HepG2 (cell line): Measurements from ENCODE around the gene TVP23C. TPM values are rescaled to one million over a fixed set of nuclear protein-coding genes. Genes with fewer than 3 reads are reported as not detected.

ENCODE experiments used
- ATAC-seq: fragments of 200-7000 bp; cut with Tn5 transposase; 3 replicates; pipeline ENCODE4 v1.9.1; 2020; ENCODE audit warnings: mild to moderate bottlenecking, moderate library complexity
- BruUV-seq: library from RNA; stranded (reverse); fragments of 400-500 nt; replicated peaks from 2 replicates; lab custom pipeline; 2021; lab: Mats Ljungman, UMichigan
- CTCF ChIA-PET: fragments of 300-600 bp; formaldehyde crosslinking; extraction: SDS; loops from one replicate; lab custom pipeline; 2021; ENCODE audit warnings: low total read pairs, inconsistent platforms, low intra/inter-chr PET ratio; lab: Yijun Ruan, JAX
- POLR2A ChIA-PET: fragments of 350-600 bp; sonication (Branson Sonifier 250); formaldehyde crosslinking; loops from one replicate; lab custom pipeline; 2020; ENCODE audit warnings: antibody characterized with exemption, inconsistent platforms; lab: Yijun Ruan, JAX
- DNase-seq: peaks from one replicate; pipeline ENCODE4 v3.0.0-alpha.2; 2015; ENCODE audit warnings: low spot score
- FAIRE-seq: peaks from 3 replicates; lab custom pipeline; 2011; peaks lifted over from hg19 to GRCh38; lab: Jason Lieb, UNC
- H2AFZ ChIP-seq: one replicate; pipeline ENCODE4 v1.6.1; 2011; ENCODE audit warnings: low read length, inconsistent platforms
- H3K27ac ChIP-seq: fragments of 300-600 bp; 3 replicates; pipeline ENCODE4 v1.8.0; 2011; ENCODE audit warnings: mixed run types, mild to moderate bottlenecking, mixed read lengths, low read length, inconsistent platforms; ENCODE audit not compliant: insufficient read depth; ENCODE audit errors: extremely low read length
- H3K27me3 ChIP-seq, 2 experiments: fragments of 200-600 bp in 1 of 2; 2 replicates in 1 of 2; 3 replicates in 1 of 2; pipeline versions ENCODE4 v1.6.0 to v1.8.0; 2011; ENCODE audit warnings: low read length in 2 of 2, mild to moderate bottlenecking in 2 of 2, moderate library complexity in 2 of 2, inconsistent platforms in 1 of 2; ENCODE audit not compliant: insufficient read depth in 2 of 2, control insufficient read depth in 1 of 2
- H3K36me3 ChIP-seq, 2 experiments: fragments of 200-600 bp in 1 of 2; replicated peaks in 1 of 2; 2 replicates in 1 of 2; 3 replicates in 1 of 2; pipeline versions ENCODE4 v1.5.1 to v1.8.0; 2011; ENCODE audit warnings: low read length in 2 of 2, inconsistent platforms in 1 of 2; ENCODE audit not compliant: insufficient read depth in 2 of 2, control insufficient read depth in 1 of 2
- H3K4me1 ChIP-seq: 2 replicates; pipeline ENCODE4 v1.5.1; 2012; ENCODE audit warnings: low read length, inconsistent platforms; ENCODE audit not compliant: insufficient read depth
- H3K4me2 ChIP-seq: 2 replicates; pipeline ENCODE4 v1.6.0; 2011; ENCODE audit warnings: low read depth, low read length, inconsistent platforms
- H3K4me3 ChIP-seq, 3 experiments: fragments of 200-600 bp in 1 of 3; sonication (generic), shearing (Covaris generic) in 1 of 3; replicated peaks in 1 of 3; 2 replicates each; pipeline ENCODE4 v1.5.1; 2011 to 2016; ENCODE audit warnings: low read length in 3 of 3, inconsistent platforms in 2 of 3, low read depth in 2 of 3, mild to moderate bottlenecking in 2 of 3, control low read depth in 1 of 3, mixed read lengths in 1 of 3; ENCODE audit not compliant: insufficient read depth in 1 of 3
- H3K79me2 ChIP-seq: one replicate; pipeline ENCODE4 v1.6.1; 2011; ENCODE audit warnings: low read length, inconsistent platforms; ENCODE audit not compliant: insufficient read depth
- H3K9ac ChIP-seq: 2 replicates; pipeline ENCODE4 v1.6.0; 2011; ENCODE audit warnings: mild to moderate bottlenecking, low read depth, low read length, inconsistent platforms; ENCODE audit not compliant: insufficient read depth
- H3K9me3 ChIP-seq: 2 replicates; pipeline ENCODE4 v1.5.1; 2012; ENCODE audit warnings: mild to moderate bottlenecking, low read length
- H4K20me1 ChIP-seq: 2 replicates; pipeline ENCODE4 v1.6.0; 2011; ENCODE audit warnings: inconsistent platforms, mild to moderate bottlenecking, low read length, moderate library complexity; ENCODE audit not compliant: insufficient read depth
- ELF1 ChIP-seq: sonication (generic); formaldehyde crosslinking; IDR thresholded peaks from 2 replicates; pipeline ENCODE4 v1.4.0; 2020; ENCODE audit warnings: missing genetic modification reagents
- FOSL1 ChIP-seq: sonication (generic); formaldehyde crosslinking; IDR thresholded peaks from 2 replicates; pipeline ENCODE4 v1.9.0; 2021; ENCODE audit warnings: missing genetic modification reagents, borderline replicate concordance
- GABPA ChIP-seq, 2 experiments: IDR thresholded peaks; 2 replicates each; pipeline ENCODE4 v1.6.1; 2011 to 2016; ENCODE audit warnings: low read depth in 2 of 2, low read length in 1 of 2, missing biosample characterization in 1 of 2, missing genetic modification characterization in 1 of 2
- HCFC1 ChIP-seq: fragments of 150-350 bp; IDR thresholded peaks from 2 replicates; pipeline ENCODE4 v1.6.1; 2014; ENCODE audit warnings: low read depth, low read length
- HNRNPH1 ChIP-seq: fragments of 200-400 bp; formaldehyde crosslinking; optimal IDR thresholded peaks from 2 replicates; pipeline ENCODE3; 2017; ENCODE audit warnings: mild to moderate bottlenecking, low read depth, low read length
- NFYB ChIP-seq: sonication (generic); formaldehyde crosslinking; IDR thresholded peaks from 2 replicates; pipeline ENCODE4 v1.4.0; 2020; ENCODE audit warnings: missing genetic modification reagents
- NFYC ChIP-seq: IDR thresholded peaks from 2 replicates; pipeline ENCODE4 v1.6.1; 2016; ENCODE audit warnings: missing genetic modification reagents, missing compliant biosample characterization
- NR3C1 ChIP-seq: sonication (generic); formaldehyde crosslinking; IDR thresholded peaks from 2 replicates; pipeline ENCODE4 v1.4.0; 2020; ENCODE audit warnings: missing genetic modification reagents
- PRDM15 ChIP-seq: sonication (generic); formaldehyde crosslinking; IDR thresholded peaks from 2 replicates; pipeline ENCODE4 v1.4.0; 2020; ENCODE audit warnings: missing genetic modification reagents
- PTBP1 ChIP-seq: fragments of 200-400 bp; formaldehyde crosslinking; IDR thresholded peaks from 2 replicates; pipeline ENCODE4 v1.6.1; 2018; ENCODE audit warnings: low read length, low read depth; ENCODE audit not compliant: poor library complexity, severe bottlenecking
- SOX5 ChIP-seq: IDR thresholded peaks from 2 replicates; pipeline ENCODE4 v1.6.1; 2016; ENCODE audit warnings: borderline replicate concordance
- ZFX ChIP-seq: sonication (generic); formaldehyde crosslinking; IDR thresholded peaks from 2 replicates; pipeline ENCODE4 v1.4.0; 2020; ENCODE audit warnings: mild to moderate bottlenecking, low read depth, missing genetic modification reagents, moderate library complexity
- ZNF143 ChIP-seq: sonication (generic); formaldehyde crosslinking; IDR thresholded peaks from 2 replicates; pipeline ENCODE4 v1.4.0; 2020; ENCODE audit warnings: missing genetic modification reagents
- ZNF317 ChIP-seq: sonication (generic); formaldehyde crosslinking; IDR thresholded peaks from 2 replicates; pipeline ENCODE4 v1.5.0; 2020; ENCODE audit warnings: mild to moderate bottlenecking, missing genetic modification reagents
- ZNF7 ChIP-seq: IDR thresholded peaks from 2 replicates; pipeline ENCODE4 v1.6.1; 2016; ENCODE audit warnings: missing biosample characterization, missing genetic modification reagents
- WGBS: methylation state at CpG from one replicate; pipeline ENCODE4 v1.1.6; 2017; ENCODE audit warnings: low lambda C conversion rate; 5-methylcytosine and 5-hydroxymethylcytosine counted together
- in situ Hi-C: cut with HindIII; loops from 2 replicates; pipeline ENCODE4 v1.10.0; 2017; ENCODE audit warnings: low pct_unique_long_range_greater_than_20kb; ENCODE audit not compliant: extremely low pct_ligation_motif_present
- intact Hi-C: fragments of 100-400 bp; cut with micrococcal nuclease; formaldehyde crosslinking; loops from one replicate; pipeline ENCODE4 v1.10.0; 2022; ENCODE audit not compliant: unreplicated experiment
- polyA plus RNA-seq, 8 experiments: library from polyadenylated mRNA; depleted of rRNA in 3 of 8; stranded (reverse) in 7 of 8; unstranded in 1 of 8; fragments of >200 nt; fragmentation: Illumina TruSeq in 4 of 8; extraction: Trizol in 4 of 8; gene quantifications; 2 replicates each; pipeline versions ENCODE4 v1.2.1 to v1.2.3, GENCODE V29; 2011 to 2016; ENCODE audit warnings: low read depth in 4 of 8, missing spikeins in 1 of 8, mixed read lengths in 1 of 8; ENCODE audit not compliant: insufficient read depth in 1 of 8
- total RNA-seq, 5 experiments: library from RNA; depleted of rRNA; stranded (reverse); fragments of >200 nt; fragmentation: Illumina TruSeq; extraction: Trizol; gene quantifications; 2 replicates each; pipeline ENCODE4 v1.2.3, GENCODE V29; 2016; ENCODE audit warnings: low read depth in 1 of 5
- TF ChIP-seq, protein P1 (sequence below): sonication (generic); formaldehyde crosslinking; IDR thresholded peaks from 2 replicates; pipeline ENCODE4 v1.9.0; 2021; ENCODE audit warnings: missing genetic modification reagents, borderline replicate concordance
- TF ChIP-seq, protein P2 (sequence below): sonication (generic); formaldehyde crosslinking; IDR thresholded peaks from 2 replicates; pipeline ENCODE4 v1.8.0; 2023; ENCODE audit warnings: mild to moderate bottlenecking, missing genetic modification reagents

TVP23C gene
- total and polyA plus RNA-seq, 2 of the 13 experiments (the other 11 are each of a cell fraction or from before 2014, with no cell fraction given): 10.4 to 28.2 TPM

DNA sequence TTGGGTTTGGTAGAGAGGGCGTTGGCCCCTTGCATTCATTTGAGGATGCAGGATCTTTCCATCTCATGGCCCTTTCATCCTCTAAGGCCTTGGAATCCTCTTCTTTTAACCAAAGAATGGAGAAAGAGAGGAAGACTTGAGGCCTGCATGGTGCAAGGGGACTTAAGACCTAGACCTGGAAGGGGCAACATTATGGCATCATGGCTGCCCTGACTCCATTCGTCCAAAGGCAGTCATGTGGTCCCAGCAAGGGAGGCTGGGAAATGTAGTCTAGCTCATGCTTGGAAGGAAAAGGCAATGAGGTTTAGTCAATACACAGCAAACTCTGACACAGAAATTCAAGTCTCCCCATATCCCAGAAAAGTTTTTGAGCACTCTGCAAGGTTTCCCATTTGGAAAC, 65.2 kb downstream of the TVP23C start:
- no peak for DNase-seq
- BruUV-seq: no TSS peak
- no peaks in the 10 kb centered on the region for H3K79me2 ChIP-seq
- POLR2A ChIA-PET: no interaction called here
- H3K27ac ChIP-seq: no peak overlapping the region
- WGBS: 95% methylated on average over 2 of the region's 2 CpGs
- H3K4me2 ChIP-seq: no peak overlapping the region
- in situ Hi-C loops (no loop called here), intact Hi-C loops (no loop called here)
- no peak overlapping the region for H2AFZ ChIP-seq
- peaks cover 15 to 48% of the 10 kb centered on the region in 2 experiments for H3K36me3 ChIP-seq
- CTCF ChIA-PET: no interaction called here
- FAIRE-seq: no peak
- H3K4me3 ChIP-seq: no peak overlapping the region
- H3K4me1 ChIP-seq: no peaks in the 10 kb centered on the region
- no peaks in the 10 kb centered on the region for H3K27me3 ChIP-seq
- no peaks in the 10 kb centered on the region for H3K9me3 ChIP-seq
- ATAC-seq: peak; percentile 59
- no peaks in the 10 kb centered on the region for H4K20me1 ChIP-seq
- no peak overlapping the region for H3K9ac ChIP-seq
- no peak for TF ChIP-seq PTBP1
- TF ChIP-seq, protein P1, sequence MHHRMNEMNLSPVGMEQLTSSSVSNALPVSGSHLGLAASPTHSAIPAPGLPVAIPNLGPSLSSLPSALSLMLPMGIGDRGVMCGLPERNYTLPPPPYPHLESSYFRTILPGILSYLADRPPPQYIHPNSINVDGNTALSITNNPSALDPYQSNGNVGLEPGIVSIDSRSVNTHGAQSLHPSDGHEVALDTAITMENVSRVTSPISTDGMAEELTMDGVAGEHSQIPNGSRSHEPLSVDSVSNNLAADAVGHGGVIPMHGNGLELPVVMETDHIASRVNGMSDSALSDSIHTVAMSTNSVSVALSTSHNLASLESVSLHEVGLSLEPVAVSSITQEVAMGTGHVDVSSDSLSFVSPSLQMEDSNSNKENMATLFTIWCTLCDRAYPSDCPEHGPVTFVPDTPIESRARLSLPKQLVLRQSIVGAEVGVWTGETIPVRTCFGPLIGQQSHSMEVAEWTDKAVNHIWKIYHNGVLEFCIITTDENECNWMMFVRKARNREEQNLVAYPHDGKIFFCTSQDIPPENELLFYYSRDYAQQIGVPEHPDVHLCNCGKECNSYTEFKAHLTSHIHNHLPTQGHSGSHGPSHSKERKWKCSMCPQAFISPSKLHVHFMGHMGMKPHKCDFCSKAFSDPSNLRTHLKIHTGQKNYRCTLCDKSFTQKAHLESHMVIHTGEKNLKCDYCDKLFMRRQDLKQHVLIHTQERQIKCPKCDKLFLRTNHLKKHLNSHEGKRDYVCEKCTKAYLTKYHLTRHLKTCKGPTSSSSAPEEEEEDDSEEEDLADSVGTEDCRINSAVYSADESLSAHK: no peak
- no peak for TF ChIP-seq GABPA (IDR thresholded peaks at IDR 0.05; ENCODE audit: low read depth, low read length)
- TF ChIP-seq GABPA (CRISPR knock-in tag; IDR thresholded peaks at IDR 0.05; ENCODE audit: low read depth): no peak
- TF ChIP-seq, protein P2, sequence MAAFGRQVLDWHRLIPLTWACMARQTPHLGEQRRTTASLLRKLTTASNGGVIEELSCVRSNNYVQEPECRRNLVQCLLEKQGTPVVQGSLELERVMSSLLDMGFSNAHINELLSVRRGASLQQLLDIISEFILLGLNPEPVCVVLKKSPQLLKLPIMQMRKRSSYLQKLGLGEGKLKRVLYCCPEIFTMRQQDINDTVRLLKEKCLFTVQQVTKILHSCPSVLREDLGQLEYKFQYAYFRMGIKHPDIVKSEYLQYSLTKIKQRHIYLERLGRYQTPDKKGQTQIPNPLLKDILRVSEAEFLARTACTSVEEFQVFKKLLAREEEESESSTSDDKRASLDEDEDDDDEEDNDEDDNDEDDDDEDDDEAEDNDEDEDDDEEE: no peak
- no peak for TF ChIP-seq ZFX (CRISPR knock-in tag)
- TF ChIP-seq NFYB (CRISPR knock-in tag): peak; percentile 44
- peak; percentile 34; the same call in 1 of the 2 replicates for TF ChIP-seq HCFC1
- TF ChIP-seq PRDM15: no peak
- TF ChIP-seq SOX5: no peak
- TF ChIP-seq NR3C1: no peak
- no peak for TF ChIP-seq HNRNPH1
- peak; percentile 86 for TF ChIP-seq ZNF143 (CRISPR knock-in tag)
- TF ChIP-seq ZNF317 (CRISPR knock-in tag): no peak
- no peak for TF ChIP-seq ZNF7 (CRISPR knock-in tag)
- no peak for TF ChIP-seq ELF1 (CRISPR knock-in tag)
- peak; percentile 67 for TF ChIP-seq NFYC
- TF ChIP-seq FOSL1 (CRISPR knock-in tag): no peak
